WTC11 (cell line): Measurements from ENCODE around the gene HNRNPLL.

ENCODE experiments used
- AFF4 ChIP-seq: sonication (generic); formaldehyde crosslinking; IDR thresholded peaks from 2 replicates; pipeline ENCODE4 v1.8.1; 2023; ENCODE audit warnings: mild to moderate bottlenecking, missing genetic modification reagents, borderline replicate concordance
- ATF1 ChIP-seq: sonication (generic); formaldehyde crosslinking; IDR thresholded peaks from 2 replicates; pipeline ENCODE4 v1.8.1; 2023; ENCODE audit warnings: mild to moderate bottlenecking, moderate library complexity, missing genetic modification reagents
- ATF3 ChIP-seq: sonication (generic); formaldehyde crosslinking; conservative IDR thresholded peaks from 2 replicates; pipeline ENCODE4 v1.8.1; 2022; ENCODE audit warnings: mild to moderate bottlenecking, missing genetic modification reagents
- CTCF ChIP-seq: fragments of 200-600 bp; IDR thresholded peaks from 2 replicates; pipeline ENCODE4 v1.8.0; 2022; ENCODE audit warnings: antibody characterized with exemption
- E2F1 ChIP-seq: sonication (generic); formaldehyde crosslinking; IDR thresholded peaks from 2 replicates; pipeline ENCODE4 v1.8.0; 2022; ENCODE audit warnings: mild to moderate bottlenecking, missing genetic modification reagents
- FOXJ3 ChIP-seq: sonication (generic); formaldehyde crosslinking; IDR thresholded peaks from 2 replicates; pipeline ENCODE4 v1.9.0; 2021; ENCODE audit warnings: missing genetic modification reagents, mild to moderate bottlenecking, borderline replicate concordance
- GABPB1 ChIP-seq: sonication (generic); formaldehyde crosslinking; IDR thresholded peaks from 2 replicates; pipeline ENCODE4 v1.8.1; 2023; ENCODE audit warnings: mild to moderate bottlenecking, missing genetic modification reagents
- JUN ChIP-seq: sonication (generic); formaldehyde crosslinking; IDR thresholded peaks from 2 replicates; pipeline ENCODE4 v1.8.0; 2023; ENCODE audit warnings: mild to moderate bottlenecking, missing genetic modification reagents
- NFYB ChIP-seq: sonication (generic); formaldehyde crosslinking; conservative IDR thresholded peaks from 2 replicates; pipeline ENCODE4 v1.8.0; 2022; ENCODE audit warnings: low read depth, missing genetic modification reagents
- SMAD4 ChIP-seq: sonication (generic); formaldehyde crosslinking; IDR thresholded peaks from 2 replicates; pipeline ENCODE4 v1.8.0; 2022; ENCODE audit warnings: mild to moderate bottlenecking, missing genetic modification reagents
- STAT6 ChIP-seq: sonication (generic); formaldehyde crosslinking; conservative IDR thresholded peaks from 2 replicates; pipeline ENCODE4 v1.8.1; 2023; ENCODE audit warnings: mild to moderate bottlenecking, low read depth, missing genetic modification reagents, moderate library complexity
- TCF7 ChIP-seq: sonication (generic); formaldehyde crosslinking; IDR thresholded peaks from 2 replicates; pipeline ENCODE4 v1.8.0; 2022; ENCODE audit warnings: mild to moderate bottlenecking, low read depth, missing genetic modification reagents, moderate library complexity
- ZNF263 ChIP-seq: sonication (generic); formaldehyde crosslinking; IDR thresholded peaks from 2 replicates; pipeline ENCODE4 v1.8.1; 2022; ENCODE audit warnings: low read depth, mild to moderate bottlenecking, moderate library complexity, missing genetic modification reagents
- TF ChIP-seq, protein P1 (sequence below): sonication (generic); formaldehyde crosslinking; IDR thresholded peaks from 2 replicates; pipeline ENCODE4 v1.8.0; 2023; ENCODE audit warnings: missing genetic modification reagents

DNA sequence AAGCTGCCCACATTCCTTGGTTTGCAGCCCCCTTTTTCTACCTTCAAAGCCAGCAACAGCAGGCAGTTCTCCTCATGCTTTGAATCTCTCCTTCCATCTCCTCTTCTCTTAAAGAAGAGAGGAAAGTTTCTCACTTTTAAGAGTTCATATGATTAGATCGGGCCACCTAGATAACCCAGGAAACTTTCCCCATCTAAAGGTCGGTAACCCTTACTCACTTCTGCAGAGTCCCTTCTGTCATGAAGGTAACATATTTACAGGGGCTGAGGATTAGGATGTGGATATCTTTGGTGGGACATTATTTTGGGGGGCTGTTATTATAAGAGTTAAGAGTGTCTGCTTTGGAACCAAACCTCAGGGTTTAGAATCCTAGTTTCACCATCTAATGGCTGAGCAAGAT lies 51.0 kb downstream of the HNRNPLL start:
- no peak for TF ChIP-seq CTCF
- no peak for TF ChIP-seq JUN (CRISPR knock-in tag)
- no peak for TF ChIP-seq SMAD4
- TF ChIP-seq NFYB (CRISPR knock-in tag): no peak
- no peak for TF ChIP-seq GABPB1
- no peak for TF ChIP-seq ATF1 (CRISPR knock-in tag)
- TF ChIP-seq, protein P1, sequence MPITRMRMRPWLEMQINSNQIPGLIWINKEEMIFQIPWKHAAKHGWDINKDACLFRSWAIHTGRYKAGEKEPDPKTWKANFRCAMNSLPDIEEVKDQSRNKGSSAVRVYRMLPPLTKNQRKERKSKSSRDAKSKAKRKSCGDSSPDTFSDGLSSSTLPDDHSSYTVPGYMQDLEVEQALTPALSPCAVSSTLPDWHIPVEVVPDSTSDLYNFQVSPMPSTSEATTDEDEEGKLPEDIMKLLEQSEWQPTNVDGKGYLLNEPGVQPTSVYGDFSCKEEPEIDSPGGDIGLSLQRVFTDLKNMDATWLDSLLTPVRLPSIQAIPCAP (CRISPR knock-in tag): no peak
- TF ChIP-seq STAT6 (CRISPR knock-in tag): no peak
- TF ChIP-seq FOXJ3: no peak
- TF ChIP-seq AFF4 (CRISPR knock-in tag): no peak
- no peak for TF ChIP-seq ZNF263
- TF ChIP-seq TCF7: no peak
- TF ChIP-seq E2F1 (CRISPR knock-in tag): no peak
- no peak for TF ChIP-seq ATF3 (CRISPR knock-in tag)
